Heart left ventricle (tissue), 13 donors: ENCODE data around the gene EIF6.

Experiments
- POLR2A ChIP-seq, 2 donors: fragments of 450-650 bp; IDR thresholded peaks; one replicate each; pipeline ENCODE4 v1.6.1; 2017; ENCODE audit warnings: antibody characterized with exemption in 2 of 2, mild to moderate bottlenecking in 2 of 2, moderate library complexity in 2 of 2
- TF ChIP-seq, protein P1 (sequence below), 12 donors: fragments of 200-600 bp; sonication (generic) in 4 of 12; IDR thresholded peaks; one replicate each; pipeline versions ENCODE4 v1.5.0 to v1.8.0; 2018 to 2022; ENCODE audit warnings: antibody characterized with exemption in 12 of 12, mild to moderate bottlenecking in 5 of 12
- donor health status: ischemic (EF 13 %, LVEDD 7.1; RV severe dilation, severe dysfunction).
- donor health status: DM: no; HTN: yes; CAD: no.
- donor health status: DM: no; HTN: no; CAD: no.
- donor health status: ischemic (EF 25% LVEDD 6.9; RV normal size, moderate dysfunction).
- donor health status: ischemic (EF 25% LVEDD 5.7; RV mildly dilated, moderate dysfunction).
- donor health status: ischemic (EF 35%, LVEDD 5.7; RV mildly dilated, moderate dysfunction).
- donor health status: nonischemic (EF 11% LVEDD 7.7; RV severe dilation, severe dysfunction).
- donor health status: DM: yes; HTN: yes; CAD: no.
- donor health status: PGD.
- donor health status: ischemic (EF 29% LVEDD 5.4; RV normal size, mild dysfunction).
- donor health status: nonischemic (EF 23%, LVEDD 6.1; RV moderate dilation, normal function).

DNA sequence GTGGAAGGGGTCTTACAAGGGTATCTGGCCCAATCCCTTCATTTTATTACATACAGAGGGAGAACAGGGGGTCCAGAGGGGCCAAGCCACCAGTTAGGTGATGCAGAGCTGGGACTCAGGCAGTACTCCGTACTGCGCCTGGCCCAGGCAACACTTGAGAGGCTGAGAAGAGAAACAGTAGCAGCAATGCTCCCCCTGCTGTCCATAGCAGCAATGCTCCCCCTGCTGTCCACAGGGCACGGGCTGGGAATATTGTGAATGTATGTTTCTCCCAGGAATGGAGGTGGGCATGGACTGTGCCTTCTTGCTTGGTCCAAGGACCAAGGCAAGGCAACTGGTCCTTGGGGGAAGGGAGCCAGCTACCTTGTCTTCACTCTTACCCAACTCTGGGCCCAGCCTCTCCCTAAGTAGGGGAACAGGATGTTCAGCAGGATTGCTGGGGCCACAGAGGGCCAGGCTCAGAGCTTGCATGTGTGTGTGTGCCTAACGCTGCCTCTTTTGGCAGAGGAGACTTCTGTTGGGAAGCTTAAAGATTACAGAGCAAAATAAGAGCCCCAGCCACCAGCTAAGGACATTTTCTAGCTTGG is 22.5 kb upstream of the EIF6 start:
- TF ChIP-seq POLR2A (IDR thresholded peaks at IDR 0.05): no peak
- TF ChIP-seq, protein P1, sequence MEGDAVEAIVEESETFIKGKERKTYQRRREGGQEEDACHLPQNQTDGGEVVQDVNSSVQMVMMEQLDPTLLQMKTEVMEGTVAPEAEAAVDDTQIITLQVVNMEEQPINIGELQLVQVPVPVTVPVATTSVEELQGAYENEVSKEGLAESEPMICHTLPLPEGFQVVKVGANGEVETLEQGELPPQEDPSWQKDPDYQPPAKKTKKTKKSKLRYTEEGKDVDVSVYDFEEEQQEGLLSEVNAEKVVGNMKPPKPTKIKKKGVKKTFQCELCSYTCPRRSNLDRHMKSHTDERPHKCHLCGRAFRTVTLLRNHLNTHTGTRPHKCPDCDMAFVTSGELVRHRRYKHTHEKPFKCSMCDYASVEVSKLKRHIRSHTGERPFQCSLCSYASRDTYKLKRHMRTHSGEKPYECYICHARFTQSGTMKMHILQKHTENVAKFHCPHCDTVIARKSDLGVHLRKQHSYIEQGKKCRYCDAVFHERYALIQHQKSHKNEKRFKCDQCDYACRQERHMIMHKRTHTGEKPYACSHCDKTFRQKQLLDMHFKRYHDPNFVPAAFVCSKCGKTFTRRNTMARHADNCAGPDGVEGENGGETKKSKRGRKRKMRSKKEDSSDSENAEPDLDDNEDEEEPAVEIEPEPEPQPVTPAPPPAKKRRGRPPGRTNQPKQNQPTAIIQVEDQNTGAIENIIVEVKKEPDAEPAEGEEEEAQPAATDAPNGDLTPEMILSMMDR (IDR thresholded peaks at IDR 0.05): peak; percentile 35 to 77 (median 62)
